Hematopoietic multipotent progenitor cell treated with erythropoietin and hydrocortisone succinate and interleukin-3 and kit ligand, for 6 days (in vitro differentiated cells): ENCODE results near the gene SLITRK1.

Experiments used
- DNase-seq: peaks from one replicate; pipeline ENCODE4 v3.0.0-alpha.2; 2015

SLITRK1 gene

DNA sequence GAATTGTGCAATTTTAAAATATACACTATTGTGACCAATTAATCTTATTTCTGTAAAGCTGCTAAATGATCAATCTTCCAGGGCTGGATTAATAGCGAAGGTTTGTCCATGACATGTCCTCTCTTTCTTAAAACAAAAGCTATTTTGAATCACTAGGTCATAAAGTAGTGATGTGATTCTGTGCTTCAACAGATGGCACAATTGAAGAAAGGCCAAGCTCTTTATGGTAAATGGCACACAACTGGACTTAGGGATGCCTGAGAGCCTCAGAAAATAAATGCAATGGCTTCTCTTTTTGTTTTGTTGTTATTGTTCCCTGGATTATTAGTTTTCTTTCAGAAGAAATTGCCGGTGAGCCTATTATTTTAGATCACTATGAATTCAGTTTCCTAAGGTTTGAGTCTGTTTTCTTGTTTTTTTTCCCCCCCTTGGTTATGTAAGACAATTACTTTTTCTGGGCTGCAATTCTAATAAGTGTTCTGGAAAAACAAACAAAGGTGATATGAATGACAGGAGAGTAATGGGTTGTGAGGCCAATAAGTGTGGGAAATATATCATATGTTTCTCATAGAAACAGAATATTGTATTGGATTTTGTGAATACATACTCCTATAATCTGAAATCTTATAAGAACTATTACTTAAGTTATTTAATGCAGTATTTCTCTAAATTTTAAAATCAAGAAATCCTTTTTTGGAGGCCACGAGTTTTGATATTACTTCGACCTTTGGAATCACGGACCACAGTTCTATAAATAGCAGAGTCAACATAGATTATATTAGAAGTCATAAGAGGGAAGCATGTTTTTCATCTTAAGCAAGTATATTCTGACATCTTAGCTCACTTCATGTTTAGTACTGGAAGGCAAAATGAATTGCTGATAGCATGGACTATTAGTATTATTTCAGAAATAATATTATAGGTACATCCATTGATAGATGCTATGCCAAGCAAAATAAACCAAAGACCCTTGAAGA lies 16.8 kb downstream of the SLITRK1 start:
- DNase-seq, result no peak

DNA sequence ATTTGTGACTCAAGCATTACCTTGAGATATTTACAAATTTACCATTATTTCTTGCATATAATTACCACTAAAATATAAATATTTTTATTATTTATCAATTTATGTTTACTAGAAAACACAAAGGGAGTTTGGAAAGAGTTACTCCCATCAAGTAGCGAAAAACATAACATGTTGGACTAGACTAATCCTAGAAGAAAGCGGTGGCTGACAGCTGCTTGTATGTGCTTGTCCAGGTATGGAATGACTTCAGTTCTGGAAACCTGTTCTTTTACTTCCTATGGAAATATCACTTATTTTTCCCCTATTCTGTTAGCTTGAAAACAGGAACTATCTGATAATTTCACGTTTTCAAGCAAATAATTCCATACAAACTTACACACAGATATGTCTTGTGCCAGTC lies 28.5 kb downstream of the SLITRK1 start:
- DNase-seq, result no peak

DNA sequence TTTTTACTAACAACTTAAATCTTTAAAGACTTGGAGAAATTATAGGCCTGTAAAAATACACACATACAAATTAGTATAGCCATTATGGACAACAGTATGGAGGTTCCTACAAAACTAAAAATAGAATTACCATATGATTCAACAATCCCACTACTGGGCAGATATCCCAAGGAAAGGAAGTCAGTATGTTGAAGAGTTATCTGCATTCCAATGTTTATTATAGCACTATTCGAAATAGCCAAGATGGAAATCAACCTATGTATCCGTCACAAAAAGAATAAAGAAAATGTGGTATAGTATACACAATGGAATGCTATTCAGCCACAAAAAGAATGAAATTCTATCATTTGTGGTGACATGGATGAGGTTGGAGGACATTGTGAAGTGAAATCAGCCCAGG lies 37.2 kb downstream of the SLITRK1 start:
- no peak for DNase-seq

DNA sequence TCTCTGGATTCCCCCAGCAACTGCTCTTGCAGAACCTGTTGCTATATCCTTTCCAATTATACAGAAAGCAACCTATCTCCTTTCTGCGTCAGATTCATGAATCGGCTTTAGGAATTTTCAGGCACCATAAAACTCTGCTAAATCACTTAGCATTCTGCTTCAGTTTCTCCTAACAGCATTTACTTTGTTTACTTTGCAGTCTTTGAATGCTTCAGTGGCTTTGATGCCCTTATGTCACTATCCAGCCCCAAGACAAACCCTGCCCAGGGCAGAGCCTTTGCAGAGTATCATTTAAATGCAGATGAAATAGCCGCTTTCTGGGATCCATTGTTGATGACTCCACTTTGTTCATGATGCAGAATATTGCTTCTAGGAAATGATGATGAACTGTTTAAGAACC lies 43.1 kb downstream of the SLITRK1 start:
- no peak for DNase-seq

DNA sequence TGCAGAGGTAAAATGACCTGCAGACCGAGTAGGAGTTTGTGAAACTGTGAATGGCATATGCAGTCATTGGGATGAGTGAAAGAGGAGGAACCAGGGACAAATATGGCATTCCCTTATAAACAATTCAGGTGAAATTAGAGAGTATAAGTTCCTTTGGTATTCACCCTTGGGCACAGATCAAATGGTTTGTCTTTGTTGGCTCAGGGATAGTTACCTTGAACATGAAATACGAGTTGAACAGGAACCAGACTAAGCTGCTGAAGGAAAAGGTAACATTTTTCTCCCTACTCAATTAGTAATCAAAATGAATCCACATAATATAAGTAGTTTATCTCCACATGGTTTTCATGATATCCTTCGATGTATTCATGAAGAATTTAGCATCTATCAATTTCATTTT lies 50.5 kb downstream of the SLITRK1 start:
- no peak for DNase-seq

DNA sequence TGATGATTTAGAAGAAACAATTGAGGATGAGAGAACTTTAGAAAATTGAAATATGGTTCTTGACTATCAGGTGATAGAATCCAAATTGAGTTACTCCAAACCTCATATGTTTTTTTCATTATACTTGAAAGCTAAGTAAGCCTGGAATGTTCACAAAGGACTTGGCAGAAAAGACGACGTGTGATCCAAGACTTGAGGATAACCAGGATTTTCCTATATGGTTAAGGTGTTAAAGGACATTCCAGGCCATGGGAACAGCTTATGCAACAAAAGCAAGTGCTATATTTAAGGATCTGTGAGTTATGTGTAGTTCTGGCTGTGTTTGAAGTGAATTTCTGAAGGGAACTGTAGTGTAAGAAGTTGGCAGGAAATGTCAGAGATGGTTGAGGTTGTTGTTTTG lies 52.5 kb downstream of the SLITRK1 start:
- no peak for DNase-seq

DNA sequence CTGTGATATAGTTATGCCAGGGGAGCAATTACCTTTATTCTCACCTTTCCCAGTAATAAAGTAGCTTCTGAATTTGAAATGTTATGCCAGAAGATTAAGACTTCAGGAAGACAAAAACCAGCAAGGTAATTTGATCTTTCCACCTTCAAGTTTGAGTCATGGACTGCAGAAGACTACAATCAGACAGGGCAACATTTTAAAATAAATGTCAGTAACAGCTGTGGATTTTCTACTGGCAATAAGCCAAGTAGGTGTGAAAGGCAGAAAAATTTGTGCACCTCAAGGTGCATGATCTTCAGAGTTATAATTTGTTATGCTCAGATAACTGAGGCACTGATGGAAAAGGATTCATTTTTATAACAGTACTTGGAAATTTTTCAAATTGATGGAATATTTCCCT lies 54.9 kb downstream of the SLITRK1 start:
- DNase-seq, result no peak
